ENCODE results near the gene EFNA5.

DNA sequence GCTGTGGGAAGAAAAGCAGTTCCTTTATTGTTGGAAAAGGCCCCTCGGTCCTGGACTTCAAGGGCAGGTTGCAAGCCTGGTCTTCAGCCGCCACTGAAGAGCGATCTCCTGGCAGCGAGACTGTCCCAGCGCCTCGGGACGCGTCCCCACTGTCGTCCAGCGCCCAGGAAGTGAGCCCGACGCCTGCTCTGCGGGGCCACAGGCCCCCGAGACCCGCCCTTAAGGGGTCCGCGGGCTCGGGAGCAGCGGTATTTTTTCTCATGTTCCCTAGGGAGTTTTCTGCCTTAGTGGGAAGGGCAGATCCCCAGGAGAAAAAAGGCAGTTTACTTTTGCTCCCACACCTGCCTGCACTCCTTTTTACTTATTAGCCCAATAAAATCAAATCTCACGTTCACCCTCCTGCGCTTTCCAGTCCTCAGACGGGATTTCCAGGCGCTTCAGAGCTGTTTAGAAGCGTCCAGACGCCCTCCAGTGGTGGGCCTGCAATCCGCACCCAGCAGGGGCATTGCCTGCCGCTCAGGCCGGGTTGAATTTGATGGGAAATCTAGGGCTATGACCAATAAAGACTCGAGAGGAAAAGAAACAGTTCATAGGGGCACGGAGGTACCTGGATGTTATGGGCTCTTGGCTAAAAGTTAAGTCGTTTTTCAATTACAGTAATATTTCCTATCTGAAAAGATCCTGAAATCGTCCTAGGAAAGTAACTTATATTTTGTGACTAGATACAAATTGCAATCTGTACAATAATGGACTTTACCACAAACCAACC lies 2.8 kb upstream of the EFNA5 start:
- TF ChIP-seq POLR2A (IDR thresholded peaks at IDR 0.05; ENCODE audit: control extremely low read depth in 1 of 2, low read depth in 2 of 2, low read length in 2 of 2) (no peak), EP300 (IDR thresholded peaks at IDR 0.05; ENCODE audit: borderline replicate concordance in 1 of 2, low read depth in 2 of 2, low read length in 2 of 2) (no peak; a peak in 1 of 3 replicates), EZH2 (IDR thresholded peaks at IDR 0.05; ENCODE audit: low read depth, low read length, severe bottlenecking) (no peak), TEAD4 (IDR thresholded peaks at IDR 0.05; ENCODE audit: low read depth, low read length) (peak; percentile 46; the same call in 1 of the 2 replicates), CBX5 (IDR thresholded peaks at IDR 0.05; ENCODE audit: low read depth, low read length) (no peak), POLR2AphosphoS5 (IDR thresholded peaks at IDR 0.05; ENCODE audit: low read depth, low read length) (no peak), YY1 (IDR thresholded peaks at IDR 0.05; ENCODE audit: low read depth, low read length) (no peak), HDAC2 (IDR thresholded peaks at IDR 0.05; ENCODE audit: borderline replicate concordance in 1 of 2, low read depth in 2 of 2, low read length in 2 of 2) (no peak), CREB1 (IDR thresholded peaks at IDR 0.05) (peak; percentile 16; the same call in 1 of the 2 replicates)
- TF ChIP-seq, protein P1, sequence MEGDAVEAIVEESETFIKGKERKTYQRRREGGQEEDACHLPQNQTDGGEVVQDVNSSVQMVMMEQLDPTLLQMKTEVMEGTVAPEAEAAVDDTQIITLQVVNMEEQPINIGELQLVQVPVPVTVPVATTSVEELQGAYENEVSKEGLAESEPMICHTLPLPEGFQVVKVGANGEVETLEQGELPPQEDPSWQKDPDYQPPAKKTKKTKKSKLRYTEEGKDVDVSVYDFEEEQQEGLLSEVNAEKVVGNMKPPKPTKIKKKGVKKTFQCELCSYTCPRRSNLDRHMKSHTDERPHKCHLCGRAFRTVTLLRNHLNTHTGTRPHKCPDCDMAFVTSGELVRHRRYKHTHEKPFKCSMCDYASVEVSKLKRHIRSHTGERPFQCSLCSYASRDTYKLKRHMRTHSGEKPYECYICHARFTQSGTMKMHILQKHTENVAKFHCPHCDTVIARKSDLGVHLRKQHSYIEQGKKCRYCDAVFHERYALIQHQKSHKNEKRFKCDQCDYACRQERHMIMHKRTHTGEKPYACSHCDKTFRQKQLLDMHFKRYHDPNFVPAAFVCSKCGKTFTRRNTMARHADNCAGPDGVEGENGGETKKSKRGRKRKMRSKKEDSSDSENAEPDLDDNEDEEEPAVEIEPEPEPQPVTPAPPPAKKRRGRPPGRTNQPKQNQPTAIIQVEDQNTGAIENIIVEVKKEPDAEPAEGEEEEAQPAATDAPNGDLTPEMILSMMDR (IDR thresholded peaks at IDR 0.05; ENCODE audit: control extremely low read depth in 1 of 3, insufficient read depth in 1 of 3, low read depth in 1 of 3, low read length in 3 of 3), result peak; percentile 87 to 96 (median 91)

Measured in H1 (cell line).